ENCODE measurements around the gene MICALL2.
A peak's percentile ranks its signal among the peaks of the same experiment; 100 is the strongest.

MICALL2 gene

GRCh38 chr7:1412322-1413261 lies 46.7 kb downstream of the MICALL2 start:
- Mint-ChIP-seq H3K9me3 (peaks cover 0 to 8% of the 10 kb centered on the region in 2 donors), H3K27ac (no peak overlapping the region), H3K4me3 (peak overlapping the region; percentile 74 to 77), H3K4me1 (peaks cover 26% of the 10 kb centered on the region), H3K27me3 (peaks cover 12% of the 10 kb centered on the region)
- ATAC-seq (peak; percentile 70), DNase-seq (peak; percentile 87 to 92)

GRCh38 chr7:1411414-1411813 lies 47.9 kb downstream of the MICALL2 start:
- no peak overlapping the region for H3K27ac Mint-ChIP-seq
- peaks cover 14% of the 10 kb centered on the region for H3K4me1 Mint-ChIP-seq
- peaks cover 6% of the 10 kb centered on the region for H3K27me3 Mint-ChIP-seq
- peaks cover 0 to 8% of the 10 kb centered on the region in 2 donors for H3K9me3 Mint-ChIP-seq
- H3K4me3 Mint-ChIP-seq: no peak overlapping the region
- DNase-seq (no peak), ATAC-seq (no peak)

- peaks cover 11% of the 10 kb centered on the region for H3K4me1 Mint-ChIP-seq
- H3K9me3 Mint-ChIP-seq: peaks cover 0 to 8% of the 10 kb centered on the region in 2 donors
- H3K27ac Mint-ChIP-seq: no peak overlapping the region
- DNase-seq: no peak
- H3K27me3 Mint-ChIP-seq: peaks cover 7% of the 10 kb centered on the region
- ATAC-seq: no peak
- H3K4me3 Mint-ChIP-seq: no peak overlapping the region
These were observed 48.3 kb downstream of the MICALL2 start for GRCh38 chr7:1410992-1411391.

- H3K4me3 Mint-ChIP-seq: no peak overlapping the region
- H3K9me3 Mint-ChIP-seq: no peaks in the 10 kb centered on the region
- DNase-seq (no peak), ATAC-seq (no peak)
- H3K4me1 Mint-ChIP-seq: peaks cover 12% of the 10 kb centered on the region
- peaks cover 21% of the 10 kb centered on the region for H3K27me3 Mint-ChIP-seq
- no peak overlapping the region for H3K27ac Mint-ChIP-seq
These were observed 49.7 kb downstream of the MICALL2 start for GRCh38 chr7:1409555-1409954.

GRCh38 chr7:1408466-1408865 lies 50.8 kb downstream of the MICALL2 start:
- Mint-ChIP-seq H3K27me3 (peaks cover 32% of the 10 kb centered on the region), H3K4me1 (peaks cover 21% of the 10 kb centered on the region), H3K9me3 (no peaks in the 10 kb centered on the region), H3K27ac (no peak overlapping the region), H3K4me3 (no peak overlapping the region)
- ATAC-seq (no peak), DNase-seq (no peak)

- peaks cover 18% of the 10 kb centered on the region for H3K4me1 Mint-ChIP-seq
- ATAC-seq (no peak), DNase-seq (no peak)
- H3K4me3 Mint-ChIP-seq: no peak overlapping the region
- H3K27ac Mint-ChIP-seq: no peak overlapping the region
- H3K27me3 Mint-ChIP-seq: peaks cover 38% of the 10 kb centered on the region
- no peaks in the 10 kb centered on the region for H3K9me3 Mint-ChIP-seq
These were observed 51.4 kb downstream of the MICALL2 start for GRCh38 chr7:1407892-1408291.

- peaks cover 0 to 10% of the 10 kb centered on the region in 2 donors for H3K9me3 Mint-ChIP-seq
- ATAC-seq (peak; percentile 17), DNase-seq (no peak)
- no peak overlapping the region for H3K4me3 Mint-ChIP-seq
- no peak overlapping the region for H3K27ac Mint-ChIP-seq
- peaks cover 11% of the 10 kb centered on the region for H3K4me1 Mint-ChIP-seq
- H3K27me3 Mint-ChIP-seq: peaks cover 67% of the 10 kb centered on the region
These were observed 54.2 kb downstream of the MICALL2 start for GRCh38 chr7:1404898-1405548.

- Mint-ChIP-seq H3K27me3 (peaks cover 70% of the 10 kb centered on the region), H3K27ac (no peak overlapping the region), H3K4me3 (no peak overlapping the region), H3K9me3 (peaks cover 0 to 10% of the 10 kb centered on the region in 2 donors), H3K4me1 (peaks cover 11% of the 10 kb centered on the region)
- no peak for DNase-seq
- no peak for ATAC-seq
These were observed 54.8 kb downstream of the MICALL2 start for GRCh38 chr7:1404460-1404809.

GRCh38 chr7:1403638-1404459 lies 55.4 kb downstream of the MICALL2 start:
- H3K9me3 Mint-ChIP-seq: peaks cover 0 to 10% of the 10 kb centered on the region in 2 donors
- no peak overlapping the region for H3K27ac Mint-ChIP-seq
- H3K4me3 Mint-ChIP-seq: no peak overlapping the region
- peaks cover 76% of the 10 kb centered on the region for H3K27me3 Mint-ChIP-seq
- ATAC-seq (no peak), DNase-seq (no peak)
- H3K4me1 Mint-ChIP-seq: peaks cover 11% of the 10 kb centered on the region

- peaks cover 82% of the 10 kb centered on the region for H3K27me3 Mint-ChIP-seq
- H3K9me3 Mint-ChIP-seq: peaks cover 0 to 10% of the 10 kb centered on the region in 2 donors
- peaks cover 11% of the 10 kb centered on the region for H3K4me1 Mint-ChIP-seq
- no peak overlapping the region for H3K4me3 Mint-ChIP-seq
- ATAC-seq (no peak), DNase-seq (no peak)
- no peak overlapping the region for H3K27ac Mint-ChIP-seq
These were observed 56.3 kb downstream of the MICALL2 start for GRCh38 chr7:1402791-1403637.

- DNase-seq (no peak), ATAC-seq (no peak)
- Mint-ChIP-seq H3K27me3 (peaks cover 89% of the 10 kb centered on the region), H3K4me1 (peaks cover 11% of the 10 kb centered on the region), H3K9me3 (peaks cover 0 to 10% of the 10 kb centered on the region in 2 donors), H3K27ac (no peak overlapping the region), H3K4me3 (no peak overlapping the region)
These were observed 57.0 kb downstream of the MICALL2 start for GRCh38 chr7:1402110-1402790.

GRCh38 chr7:1401011-1401410 lies 58.3 kb downstream of the MICALL2 start:
- no peak overlapping the region for H3K27ac Mint-ChIP-seq
- H3K27me3 Mint-ChIP-seq: peaks cover 86% of the 10 kb centered on the region
- DNase-seq (no peak), ATAC-seq (no peak)
- peaks cover 11% of the 10 kb centered on the region for H3K4me1 Mint-ChIP-seq
- H3K9me3 Mint-ChIP-seq: peaks cover 0 to 10% of the 10 kb centered on the region in 2 donors
- H3K4me3 Mint-ChIP-seq: no peak overlapping the region

GRCh38 chr7:1400371-1400770 lies 58.9 kb downstream of the MICALL2 start:
- Mint-ChIP-seq H3K4me1 (peaks cover 11% of the 10 kb centered on the region), H3K4me3 (no peak overlapping the region)

More at GRCh38 chr7:1400371-1400770, 58.9 kb downstream of the MICALL2 start:
- no peak for ATAC-seq
- H3K27me3 Mint-ChIP-seq: peaks cover 81% of the 10 kb centered on the region
- no peak for DNase-seq
- H3K27ac Mint-ChIP-seq: no peak overlapping the region
- peaks cover 0 to 10% of the 10 kb centered on the region in 2 donors for H3K9me3 Mint-ChIP-seq
